GM18868 (cell line): Measurements from ENCODE around the gene PURB.
"Not testable (repeated sequence)": the region's sequence is repeated elsewhere in the genome, so short reads cannot be mapped to it uniquely, and the experiment has no call there.

Experiments
- ATAC-seq: cut with Tn5 transposase; IDR thresholded peaks from one replicate; pipeline ENCODE4 v1.9.1; 2021; ENCODE audit warnings: mild to moderate bottlenecking, moderate library complexity; ENCODE audit not compliant: unreplicated experiment

The PURB gene

GRCh38 chr7:44854644-44855364 lies 30.5 kb downstream of the PURB start:
- no peak for ATAC-seq

- no peak for ATAC-seq
Observed at GRCh38 chr7:44853391-44853790, 31.9 kb downstream of the PURB start.

GRCh38 chr7:44852590-44852989 lies 32.7 kb downstream of the PURB start:
- ATAC-seq: no peak

- no peak for ATAC-seq
Observed at GRCh38 chr7:44849885-44850544, 35.3 kb downstream of the PURB start.

GRCh38 chr7:44849259-44849884 lies 36.0 kb downstream of the PURB start:
- ATAC-seq: no peak

- peak; percentile 82 for ATAC-seq
Observed at GRCh38 chr7:44847920-44848634, 37.3 kb downstream of the PURB start, which contains the start of gene H2AZ2. Gene H2AZ2 (minus strand): TSS chr7:44848087. CDS start chr7:44847971, 116 bp downstream.

GRCh38 chr7:44847509-44847919 lies 37.8 kb downstream of the PURB start:
- ATAC-seq: peak; percentile 69

GRCh38 chr7:44846816-44847508 lies 38.4 kb downstream of the PURB start:
- no peak for ATAC-seq

GRCh38 chr7:44846390-44846789 lies 38.9 kb downstream of the PURB start:
- not testable (repeated sequence) for ATAC-seq

- no peak for ATAC-seq
Observed at GRCh38 chr7:44845451-44845850, 39.9 kb downstream of the PURB start.

- ATAC-seq: not testable (repeated sequence)
Observed at GRCh38 chr7:44843440-44843839, 41.9 kb downstream of the PURB start.

- not testable (repeated sequence) for ATAC-seq
Observed at GRCh38 chr7:44842675-44843074, 42.7 kb downstream of the PURB start.

- no peak for ATAC-seq
Observed at GRCh38 chr7:44838751-44839150, 46.6 kb downstream of the PURB start.

- no peak for ATAC-seq
Observed at GRCh38 chr7:44827567-44827966, 57.8 kb downstream of the PURB start.
